SK-N-SH (cell line): ENCODE measurements around the gene AEBP1. TPM values are rescaled to one million over a fixed set of nuclear protein-coding genes. Genes with fewer than 3 reads are reported as not detected.
A peak's percentile ranks its signal among the peaks of the same experiment; 100 is the strongest.

Source experiments
- CTCF ChIA-PET: fragments of 300-600, 350-600 bp; formaldehyde crosslinking; extraction: SDS; loops from one replicate; lab custom pipeline; 2021; lab: Yijun Ruan, JAX
- POLR2A ChIA-PET: fragments of 350-600 bp; sonication (Branson Sonifier 250); formaldehyde crosslinking; extraction: SDS; loops from one replicate; lab custom pipeline; 2020; ENCODE audit warnings: antibody characterized with exemption, inconsistent platforms; lab: Yijun Ruan, JAX
- DNase-seq: peaks from one replicate; pipeline ENCODE4 v3.0.0; 2012
- H2AFZ ChIP-seq: fragments of 200-600 bp; sonication (generic); 2 replicates; pipeline ENCODE4 v1.8.1; 2016; ENCODE audit warnings: antibody characterized with exemption, mild to moderate bottlenecking, low read depth
- H3F3A ChIP-seq: fragments of 200-600 bp; sonication (generic); replicated peaks from 2 replicates; pipeline ENCODE3; 2016; ENCODE audit warnings: antibody characterized with exemption, mild to moderate bottlenecking; ENCODE audit not compliant: insufficient read depth
- H3K27ac ChIP-seq, 2 experiments: fragments of 200-500 bp in 1 of 2; fragments of 200-600 bp in 1 of 2; sonication (Bioruptor generic) in 1 of 2; sonication (generic), shearing (Covaris generic) in 1 of 2; 2 replicates each; pipeline versions ENCODE4 v1.5.1 to v1.6.1; 2014 to 2016; ENCODE audit warnings: low read depth in 2 of 2, inconsistent platforms in 1 of 2, low read length in 1 of 2, mild to moderate bottlenecking in 1 of 2, mixed read lengths in 1 of 2
- H3K27me3 ChIP-seq: fragments of 200-600 bp; sonication (generic), shearing (Covaris generic); 2 replicates; pipeline ENCODE4 v1.6.1; 2016; ENCODE audit warnings: mixed run types; ENCODE audit not compliant: insufficient read depth
- H3K36me3 ChIP-seq, 2 experiments: fragments of 200-500 bp in 1 of 2; fragments of 200-600 bp in 1 of 2; sonication (Bioruptor generic) in 1 of 2; sonication (generic) in 1 of 2; replicated peaks in 1 of 2; 2 replicates each; pipeline versions ENCODE3 to v1.5.1; 2014 to 2016; ENCODE audit warnings: low read length in 1 of 2, mild to moderate bottlenecking in 1 of 2; ENCODE audit not compliant: insufficient read depth in 2 of 2, control insufficient read depth in 1 of 2
- H3K4me1 ChIP-seq, 2 experiments: fragments of 200-500 bp in 1 of 2; fragments of 200-600 bp in 1 of 2; sonication (Bioruptor generic) in 1 of 2; sonication (generic), shearing (Covaris generic) in 1 of 2; 2 replicates each; pipeline versions ENCODE4 v1.5.1 to v1.6.1; 2014 to 2016; ENCODE audit warnings: low read depth in 1 of 2, low read length in 1 of 2, mixed run types in 1 of 2; ENCODE audit not compliant: insufficient read depth in 2 of 2, control insufficient read depth in 1 of 2
- H3K4me2 ChIP-seq: fragments of 200-600 bp; sonication (generic), shearing (Covaris generic); 2 replicates; pipeline ENCODE4 v1.6.1; 2017; ENCODE audit warnings: mixed run types
- H3K4me3 ChIP-seq, 2 experiments: fragments of 200-500 bp in 1 of 2; fragments of 200-600 bp in 1 of 2; sonication (Bioruptor generic) in 1 of 2; sonication (generic), shearing (Covaris generic) in 1 of 2; 2 replicates each; pipeline versions ENCODE4 v1.5.1 to v1.8.1; 2014 to 2016; ENCODE audit warnings: low read depth in 2 of 2, inconsistent platforms in 1 of 2, low read length in 1 of 2, mild to moderate bottlenecking in 1 of 2, mixed read lengths in 1 of 2, moderate library complexity in 1 of 2
- H3K79me2 ChIP-seq: fragments of 200-600 bp; sonication (generic); 2 replicates; pipeline ENCODE4 v1.8.1; 2017; ENCODE audit warnings: mild to moderate bottlenecking; ENCODE audit not compliant: insufficient read depth
- H3K9ac ChIP-seq: fragments of 200-600 bp; sonication (generic); 2 replicates; pipeline ENCODE4 v1.6.1; 2017; ENCODE audit warnings: mixed run types
- H3K9me2 ChIP-seq: fragments of 200-600 bp; sonication (generic); 2 replicates; pipeline ENCODE4 v1.6.1; 2017; ENCODE audit warnings: mixed run types
- H3K9me3 ChIP-seq: fragments of 200-600 bp; sonication (generic); 2 replicates; pipeline ENCODE4 v1.6.1; 2017; ENCODE audit warnings: mixed run types, mild to moderate bottlenecking, moderate library complexity
- H4K20me1 ChIP-seq: fragments of 200-600 bp; sonication (generic); 2 replicates; pipeline ENCODE4 v1.6.1; 2017; ENCODE audit warnings: mild to moderate bottlenecking, mixed run types; ENCODE audit not compliant: insufficient read depth
- CHD2 ChIP-seq: fragments of 150-350 bp; IDR thresholded peaks from 2 replicates; pipeline ENCODE4 v1.6.1; 2018; ENCODE audit warnings: low read length; ENCODE audit not compliant: partially characterized antibody
- ELF1 ChIP-seq: IDR thresholded peaks from 2 replicates; pipeline ENCODE4 v1.4.0; 2012
- EP300 ChIP-seq, 2 experiments: IDR thresholded peaks; 2 replicates each; pipeline versions ENCODE4 v1.4.0 to v1.6.1; 2012; ENCODE audit warnings: borderline replicate concordance in 1 of 2, low read depth in 1 of 2, low read length in 1 of 2
- EZH2phosphoT487 ChIP-seq: fragments of 200-600 bp; sonication (generic); IDR thresholded peaks from 2 replicates; pipeline ENCODE4 v1.6.1; 2017; ENCODE audit warnings: low read depth, mixed run types, mild to moderate bottlenecking, antibody characterized with exemption, moderate library complexity, borderline replicate concordance
- FOSL2 ChIP-seq: IDR thresholded peaks from 2 replicates; pipeline ENCODE4 v1.4.0; 2012; ENCODE audit warnings: low read depth, mild to moderate bottlenecking, moderate library complexity, borderline replicate concordance
- FOXJ3 ChIP-seq: sonication (generic); formaldehyde crosslinking; IDR thresholded peaks from 2 replicates; pipeline ENCODE4 v1.5.1; 2020; ENCODE audit warnings: mild to moderate bottlenecking, missing genetic modification reagents
- FOXM1 ChIP-seq: IDR thresholded peaks from 2 replicates; pipeline ENCODE4 v1.4.0; 2012; ENCODE audit warnings: low read depth, mild to moderate bottlenecking
- GABPA ChIP-seq: IDR thresholded peaks from 2 replicates; pipeline ENCODE4 v1.4.0; 2012; ENCODE audit warnings: low read depth, mild to moderate bottlenecking
- MEF2A ChIP-seq: IDR thresholded peaks from 2 replicates; pipeline ENCODE4 v1.4.0; 2012; ENCODE audit warnings: low read depth, borderline replicate concordance
- MXI1 ChIP-seq: IDR thresholded peaks from 2 replicates; pipeline ENCODE4 v1.6.1; 2012; ENCODE audit warnings: mild to moderate bottlenecking, low read depth, low read length, improper control_type of control experiment
- NFIC ChIP-seq: IDR thresholded peaks from 2 replicates; pipeline ENCODE4 v1.4.0; 2012; ENCODE audit warnings: borderline replicate concordance
- NRF1 ChIP-seq: IDR thresholded peaks from 2 replicates; pipeline ENCODE4 v1.6.1; 2012; ENCODE audit warnings: low read depth, mild to moderate bottlenecking, low read length
- RAD21 ChIP-seq: IDR thresholded peaks from 2 replicates; pipeline ENCODE4 v1.6.1; 2012; ENCODE audit warnings: mild to moderate bottlenecking, low read length
- RCOR1 ChIP-seq: fragments of 150-350 bp; IDR thresholded peaks from 2 replicates; pipeline ENCODE4 v1.6.1; 2017; ENCODE audit warnings: antibody characterized with exemption, low read length
- RFX5 ChIP-seq: IDR thresholded peaks from 2 replicates; pipeline ENCODE4 v1.6.1; 2012; ENCODE audit warnings: mild to moderate bottlenecking, improper control_type of control experiment, low read length
- RXRA ChIP-seq: IDR thresholded peaks from 2 replicates; pipeline ENCODE4 v1.4.0; 2012; ENCODE audit warnings: low read depth, mild to moderate bottlenecking, borderline replicate concordance
- SIN3A ChIP-seq: IDR thresholded peaks from 2 replicates; pipeline ENCODE4 v1.6.1; 2012; ENCODE audit warnings: low read depth, mild to moderate bottlenecking, low read length, moderate library complexity, borderline replicate concordance
- TAF1 ChIP-seq: IDR thresholded peaks from 2 replicates; pipeline ENCODE4 v1.6.1; 2012; ENCODE audit warnings: low read depth, mild to moderate bottlenecking, low read length, moderate library complexity, borderline replicate concordance
- TCF12 ChIP-seq: IDR thresholded peaks from 2 replicates; pipeline ENCODE4 v1.4.0; 2012
- TEAD4 ChIP-seq: IDR thresholded peaks from 2 replicates; pipeline ENCODE4 v1.4.0; 2012; ENCODE audit warnings: mild to moderate bottlenecking, borderline replicate concordance; ENCODE audit not compliant: insufficient read depth
- WGBS: methylation state at CpG from one replicate; pipeline ENCODE4 v1.1.6; 2017; ENCODE audit warnings: low lambda C conversion rate; 5-methylcytosine and 5-hydroxymethylcytosine counted together
- polyA plus RNA-seq, 3 experiments: library from polyadenylated mRNA; depleted of rRNA; stranded (reverse); fragments of >200 nt; gene quantifications; 2 replicates each; pipeline ENCODE4 v1.2.3, GENCODE V29; 2012
- TF ChIP-seq, protein P1 (sequence below): IDR thresholded peaks from 2 replicates; pipeline ENCODE4 v1.4.0; 2012; ENCODE audit warnings: low read depth
- TF ChIP-seq, protein P2 (sequence below): fragments of 200-600 bp; sonication (generic); IDR thresholded peaks from 2 replicates; pipeline ENCODE4 v1.6.1; 2017; ENCODE audit warnings: antibody characterized with exemption, mild to moderate bottlenecking, moderate library complexity
- TF ChIP-seq, protein P3 (sequence below): fragments of 150-350 bp; IDR thresholded peaks from 2 replicates; pipeline ENCODE4 v1.6.1; 2016; ENCODE audit warnings: mild to moderate bottlenecking, low read depth, low read length
- TF ChIP-seq, protein P4 (sequence below): IDR thresholded peaks from 2 replicates; pipeline ENCODE4 v1.4.0; 2012; ENCODE audit warnings: low read depth, borderline replicate concordance
- TF ChIP-seq, protein P5 (sequence below): IDR thresholded peaks from 2 replicates; pipeline ENCODE4 v1.4.0; 2012; ENCODE audit warnings: low read depth, borderline replicate concordance

AEBP1 gene
- polyA plus RNA-seq, 1 of the 3 experiments (the other 2 are of a cell fraction) = 105 TPM

DNA sequence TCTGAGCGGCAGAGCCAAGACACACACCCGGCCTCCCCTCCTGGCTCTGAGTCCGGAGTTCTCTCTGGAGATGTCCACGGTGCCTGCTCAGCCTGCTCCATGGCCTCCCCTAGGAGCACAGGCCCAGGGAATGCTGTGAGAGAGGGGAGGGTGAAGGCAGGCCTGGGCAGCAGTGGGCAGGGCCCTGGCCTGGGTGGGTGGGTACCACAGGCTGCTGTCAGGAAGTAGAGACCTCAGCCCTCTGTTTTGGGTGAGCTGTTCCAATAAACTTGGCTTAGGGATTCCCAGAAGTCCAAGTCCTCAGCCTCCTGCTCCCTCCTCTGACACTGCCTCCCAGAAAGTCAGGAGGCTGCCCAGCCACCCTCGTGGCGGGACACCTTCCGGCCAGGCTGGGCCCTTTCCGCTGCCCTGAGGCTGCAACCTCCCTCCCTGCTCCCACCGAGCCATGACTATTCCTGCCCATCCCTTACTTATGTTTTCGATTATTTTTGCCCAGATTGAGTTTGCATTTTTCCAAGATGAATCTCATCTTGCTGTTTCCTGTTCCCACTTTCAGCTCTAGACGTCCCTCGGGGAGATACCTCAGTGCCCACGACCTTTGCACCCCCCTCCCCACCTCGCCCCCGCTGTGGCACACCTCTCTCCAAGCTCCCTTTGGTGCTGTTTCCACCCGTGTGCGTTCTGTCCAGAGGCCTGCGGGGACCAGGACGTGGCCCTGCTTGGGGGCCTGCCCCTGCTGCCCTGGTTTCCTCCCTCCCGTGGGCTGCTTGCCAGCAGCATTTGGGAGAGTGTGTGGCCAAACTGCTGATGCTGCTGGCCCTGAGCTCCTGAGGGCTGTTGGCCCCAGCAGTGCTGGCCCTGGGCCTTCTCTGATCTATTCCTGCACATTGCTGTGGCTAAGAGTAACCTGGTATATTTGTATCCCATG is 16.0 kb upstream of the AEBP1 start:
- ChIA-PET CTCF (interaction anchor here (1.0 to 3.1 kb wide), 4 partner anchors 10 to 108 kb away, joined by 4 to 15 read pairs (median 8); partner anchors contain the start of gene AEBP1), POLR2A (interaction anchor here (1.0 kb wide), 1 partner anchor 21 kb away, joined by 3 read pairs; no protein-coding TSS in a partner anchor)
- Histone ChIP-seq H4K20me1 (no peaks in the 10 kb centered on the region), H3K9me3 (no peaks in the 10 kb centered on the region), H3K36me3 (no peaks in the 10 kb centered on the region), H3K9me2 (no peaks in the 10 kb centered on the region), H3K79me2 (no peaks in the 10 kb centered on the region), H3K27me3 (no peaks in the 10 kb centered on the region), H2AFZ (peak overlapping the region; percentile 63), H3K9ac (peak overlapping the region; percentile 76), H3K27ac (peak overlapping the region; percentile 91 to 100), H3K4me2 (peak overlapping the region; percentile 72), H3K4me3 (peak overlapping the region in 1 of 2 experiments; percentile 10; a peak in 1 of 4 replicates), H3K4me1 (peaks cover 14 to 18% of the 10 kb centered on the region in 2 experiments), H3F3A (peaks cover 58% of the 10 kb centered on the region)
- 19% methylated on average over 19 of the region's 20 CpGs for WGBS
- DNase-seq = peak; percentile 82
- TF ChIP-seq RAD21 = no peak
- peak; percentile 37; the same call in 1 of the 2 replicates for TF ChIP-seq TAF1
- TF ChIP-seq, protein P1, sequence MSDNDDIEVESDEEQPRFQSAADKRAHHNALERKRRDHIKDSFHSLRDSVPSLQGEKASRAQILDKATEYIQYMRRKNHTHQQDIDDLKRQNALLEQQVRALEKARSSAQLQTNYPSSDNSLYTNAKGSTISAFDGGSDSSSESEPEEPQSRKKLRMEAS = peak; percentile 92; the same call in 1 of the 2 replicates
- TF ChIP-seq RXRA = peak; percentile 63; the same call in 1 of the 2 replicates
- TF ChIP-seq NFIC = peak; percentile 85
- TF ChIP-seq RFX5 = no peak
- TF ChIP-seq NRF1 = no peak
- peak; percentile 85; the same call in 1 of the 2 replicates for TF ChIP-seq SIN3A
- TF ChIP-seq FOXM1 = no peak
- TF ChIP-seq, protein P2, sequence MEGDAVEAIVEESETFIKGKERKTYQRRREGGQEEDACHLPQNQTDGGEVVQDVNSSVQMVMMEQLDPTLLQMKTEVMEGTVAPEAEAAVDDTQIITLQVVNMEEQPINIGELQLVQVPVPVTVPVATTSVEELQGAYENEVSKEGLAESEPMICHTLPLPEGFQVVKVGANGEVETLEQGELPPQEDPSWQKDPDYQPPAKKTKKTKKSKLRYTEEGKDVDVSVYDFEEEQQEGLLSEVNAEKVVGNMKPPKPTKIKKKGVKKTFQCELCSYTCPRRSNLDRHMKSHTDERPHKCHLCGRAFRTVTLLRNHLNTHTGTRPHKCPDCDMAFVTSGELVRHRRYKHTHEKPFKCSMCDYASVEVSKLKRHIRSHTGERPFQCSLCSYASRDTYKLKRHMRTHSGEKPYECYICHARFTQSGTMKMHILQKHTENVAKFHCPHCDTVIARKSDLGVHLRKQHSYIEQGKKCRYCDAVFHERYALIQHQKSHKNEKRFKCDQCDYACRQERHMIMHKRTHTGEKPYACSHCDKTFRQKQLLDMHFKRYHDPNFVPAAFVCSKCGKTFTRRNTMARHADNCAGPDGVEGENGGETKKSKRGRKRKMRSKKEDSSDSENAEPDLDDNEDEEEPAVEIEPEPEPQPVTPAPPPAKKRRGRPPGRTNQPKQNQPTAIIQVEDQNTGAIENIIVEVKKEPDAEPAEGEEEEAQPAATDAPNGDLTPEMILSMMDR = no peak
- no peak for TF ChIP-seq FOXJ3 (CRISPR knock-in tag)
- TF ChIP-seq, protein P3, sequence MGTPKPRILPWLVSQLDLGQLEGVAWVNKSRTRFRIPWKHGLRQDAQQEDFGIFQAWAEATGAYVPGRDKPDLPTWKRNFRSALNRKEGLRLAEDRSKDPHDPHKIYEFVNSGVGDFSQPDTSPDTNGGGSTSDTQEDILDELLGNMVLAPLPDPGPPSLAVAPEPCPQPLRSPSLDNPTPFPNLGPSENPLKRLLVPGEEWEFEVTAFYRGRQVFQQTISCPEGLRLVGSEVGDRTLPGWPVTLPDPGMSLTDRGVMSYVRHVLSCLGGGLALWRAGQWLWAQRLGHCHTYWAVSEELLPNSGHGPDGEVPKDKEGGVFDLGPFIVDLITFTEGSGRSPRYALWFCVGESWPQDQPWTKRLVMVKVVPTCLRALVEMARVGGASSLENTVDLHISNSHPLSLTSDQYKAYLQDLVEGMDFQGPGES = no peak
- no peak for TF ChIP-seq CHD2
- TF ChIP-seq GABPA = peak; percentile 74
- TF ChIP-seq, protein P4, sequence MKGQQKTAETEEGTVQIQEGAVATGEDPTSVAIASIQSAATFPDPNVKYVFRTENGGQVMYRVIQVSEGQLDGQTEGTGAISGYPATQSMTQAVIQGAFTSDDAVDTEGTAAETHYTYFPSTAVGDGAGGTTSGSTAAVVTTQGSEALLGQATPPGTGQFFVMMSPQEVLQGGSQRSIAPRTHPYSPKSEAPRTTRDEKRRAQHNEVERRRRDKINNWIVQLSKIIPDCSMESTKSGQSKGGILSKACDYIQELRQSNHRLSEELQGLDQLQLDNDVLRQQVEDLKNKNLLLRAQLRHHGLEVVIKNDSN = no peak
- TF ChIP-seq FOSL2 = peak; percentile 46; the same call in 1 of the 2 replicates
- peak; percentile 88 for TF ChIP-seq TCF12
- 0 out of 2 replicates have a peak, but pooled peaks have one; percentile 42 for TF ChIP-seq MXI1
- no peak for TF ChIP-seq RCOR1
- TF ChIP-seq TEAD4 = peak; percentile 66; the same call in 1 of the 2 replicates
- TF ChIP-seq EZH2phosphoT487 = no peak
- TF ChIP-seq MEF2A = no peak
- TF ChIP-seq ELF1 = peak; percentile 12; the same call in 1 of the 2 replicates
- TF ChIP-seq EP300 (IDR thresholded peaks at IDR 0.05; ENCODE audit: borderline replicate concordance in 1 of 2, low read depth in 1 of 2, low read length in 1 of 2) = peak in 1 of 2 experiments; percentile 73; a peak in 1 of 4 replicates
- TF ChIP-seq, protein P5, sequence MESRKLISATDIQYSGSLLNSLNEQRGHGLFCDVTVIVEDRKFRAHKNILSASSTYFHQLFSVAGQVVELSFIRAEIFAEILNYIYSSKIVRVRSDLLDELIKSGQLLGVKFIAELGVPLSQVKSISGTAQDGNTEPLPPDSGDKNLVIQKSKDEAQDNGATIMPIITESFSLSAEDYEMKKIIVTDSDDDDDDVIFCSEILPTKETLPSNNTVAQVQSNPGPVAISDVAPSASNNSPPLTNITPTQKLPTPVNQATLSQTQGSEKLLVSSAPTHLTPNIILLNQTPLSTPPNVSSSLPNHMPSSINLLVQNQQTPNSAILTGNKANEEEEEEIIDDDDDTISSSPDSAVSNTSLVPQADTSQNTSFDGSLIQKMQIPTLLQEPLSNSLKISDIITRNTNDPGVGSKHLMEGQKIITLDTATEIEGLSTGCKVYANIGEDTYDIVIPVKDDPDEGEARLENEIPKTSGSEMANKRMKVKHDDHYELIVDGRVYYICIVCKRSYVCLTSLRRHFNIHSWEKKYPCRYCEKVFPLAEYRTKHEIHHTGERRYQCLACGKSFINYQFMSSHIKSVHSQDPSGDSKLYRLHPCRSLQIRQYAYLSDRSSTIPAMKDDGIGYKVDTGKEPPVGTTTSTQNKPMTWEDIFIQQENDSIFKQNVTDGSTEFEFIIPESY = peak; percentile 54; the same call in 1 of the 2 replicates
